Activated CD4-positive, alpha-beta T cell treated with anti-CD3 and anti-CD28 coated beads, Interleukin-2, amount 50 U/mL, for 48 hours (primary cell): ENCODE results near the gene SCAMP4.
A peak's percentile ranks its signal among the peaks of the same experiment; 100 is the strongest.

Source experiments
- DNase-seq, 2 experiments: peaks; one replicate each; pipeline ENCODE4 v3.0.0-alpha.2; 2020

Gene SCAMP4

DNA sequence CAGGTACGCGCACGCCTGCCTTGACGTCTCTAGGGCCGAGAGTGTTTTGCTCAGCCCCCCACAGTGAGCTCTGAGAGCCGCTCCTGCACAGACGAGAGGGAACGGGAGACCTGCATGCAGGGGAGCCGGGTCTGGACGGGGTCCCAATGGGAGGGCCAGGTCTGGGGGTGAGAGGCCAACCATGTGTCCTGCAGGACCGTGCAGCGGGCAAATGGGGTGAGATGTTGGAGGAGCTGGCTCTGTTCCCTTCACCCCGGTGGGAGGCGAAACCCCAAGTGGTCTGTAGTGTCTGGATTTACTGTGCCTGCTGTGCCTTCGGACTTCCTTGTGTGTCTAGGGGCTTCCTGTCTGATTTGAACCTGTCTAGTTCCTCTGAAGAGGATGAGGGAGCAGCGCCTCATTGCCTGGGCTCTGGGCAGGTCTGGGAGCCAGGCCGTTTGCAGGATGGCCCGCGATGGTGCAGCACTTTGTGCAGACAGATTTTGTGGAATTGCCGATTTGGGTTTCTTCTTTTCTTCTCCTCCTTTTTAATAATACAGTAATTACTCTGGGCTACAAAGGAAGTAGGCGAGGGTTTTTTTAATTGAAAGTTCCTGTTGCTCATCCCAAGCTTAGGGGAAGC is 37.8 kb downstream of the SCAMP4 start:
- DNase-seq = no peak

GRCh38 chr19:1943661-1944087 is 38.5 kb downstream of the SCAMP4 start:
- DNase-seq = no peak

- no peak for DNase-seq
Observed at GRCh38 chr19:1944088-1944915, 39.1 kb downstream of the SCAMP4 start.

DNA sequence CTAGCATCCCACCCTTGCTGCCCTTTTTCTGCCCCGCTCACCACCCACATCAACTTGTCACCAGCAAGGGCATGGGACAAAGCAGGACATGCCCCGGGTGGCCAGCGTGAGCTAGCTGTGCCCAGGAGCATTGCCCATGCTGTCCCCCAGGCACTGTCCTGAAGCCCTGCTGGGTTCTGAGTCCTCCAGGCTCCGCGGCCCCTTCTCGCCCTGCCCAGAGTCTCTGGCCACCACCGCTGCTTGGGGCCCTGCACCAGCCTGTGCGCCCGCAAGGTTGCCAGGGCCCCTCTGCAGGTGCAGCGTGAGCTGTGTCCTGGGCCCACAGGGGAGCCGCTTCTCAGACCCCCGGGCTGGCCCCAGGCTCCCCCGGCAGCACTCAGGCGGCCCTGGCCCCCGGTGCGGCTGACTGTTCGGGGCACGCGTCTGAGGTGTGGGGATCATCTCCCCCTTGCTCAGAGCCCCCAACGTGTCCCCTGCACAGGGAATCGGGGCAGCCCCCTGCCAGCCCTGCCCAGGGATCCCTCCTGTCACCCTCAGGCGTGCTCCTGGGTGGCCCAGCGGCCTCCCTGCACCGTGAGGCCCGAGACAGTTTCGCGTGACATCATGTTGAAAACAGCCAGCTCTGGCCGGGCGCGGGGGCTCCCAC is 39.8 kb downstream of the SCAMP4 start:
- no peak for DNase-seq

DNA sequence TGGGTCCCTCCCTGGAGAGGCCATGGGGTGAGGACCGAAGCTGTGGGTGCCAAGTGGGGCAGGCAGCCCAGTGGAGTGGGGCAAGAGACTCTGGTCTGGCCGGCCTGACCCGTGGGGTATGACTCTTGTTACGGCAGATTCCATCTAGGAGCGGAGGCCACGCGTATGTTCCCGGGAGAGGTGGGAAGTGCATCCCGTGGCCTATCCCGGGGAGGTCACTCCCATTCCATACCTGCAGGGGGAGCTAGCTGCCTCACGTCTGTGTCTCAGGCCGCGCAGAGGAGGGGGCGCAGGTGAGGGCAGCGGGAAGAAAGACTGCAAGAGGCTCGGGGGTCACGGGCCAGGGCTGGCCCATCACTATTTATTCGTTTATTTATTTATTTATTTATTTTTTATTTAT is 40.7 kb downstream of the SCAMP4 start:
- peak; percentile 38 to 39 for DNase-seq

DNA sequence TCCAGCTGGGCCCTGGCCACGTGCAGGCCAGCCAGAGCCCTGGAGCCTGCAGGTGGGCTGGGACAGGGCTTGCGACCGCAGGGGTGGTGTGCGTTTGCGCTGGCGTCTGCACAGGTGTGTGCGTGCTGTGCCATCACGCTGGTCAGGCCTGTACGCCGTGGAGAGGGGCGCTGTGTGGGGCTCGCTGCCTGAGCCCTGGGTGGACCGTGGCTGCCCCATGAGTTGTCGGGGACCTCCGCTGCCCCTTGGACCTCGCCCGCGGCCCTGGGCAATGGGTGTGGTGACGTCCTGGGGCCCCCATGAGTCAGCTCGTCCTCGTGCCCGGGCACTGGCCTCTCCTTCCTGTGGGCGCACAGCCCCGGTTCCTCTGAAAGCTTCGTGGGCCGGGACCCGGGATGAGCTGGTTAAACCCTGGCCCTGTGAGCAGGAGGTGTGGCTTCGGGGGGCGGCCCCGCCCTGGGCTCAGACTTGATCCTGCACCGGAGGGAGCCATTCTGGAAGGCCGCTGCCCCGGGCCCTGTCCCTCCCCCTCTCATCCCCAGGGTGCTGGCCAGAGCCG is 42.5 kb downstream of the SCAMP4 start:
- DNase-seq = no peak

- DNase-seq = no peak
Observed at GRCh38 chr19:1949304-1950101, 44.3 kb downstream of the SCAMP4 start.

DNA sequence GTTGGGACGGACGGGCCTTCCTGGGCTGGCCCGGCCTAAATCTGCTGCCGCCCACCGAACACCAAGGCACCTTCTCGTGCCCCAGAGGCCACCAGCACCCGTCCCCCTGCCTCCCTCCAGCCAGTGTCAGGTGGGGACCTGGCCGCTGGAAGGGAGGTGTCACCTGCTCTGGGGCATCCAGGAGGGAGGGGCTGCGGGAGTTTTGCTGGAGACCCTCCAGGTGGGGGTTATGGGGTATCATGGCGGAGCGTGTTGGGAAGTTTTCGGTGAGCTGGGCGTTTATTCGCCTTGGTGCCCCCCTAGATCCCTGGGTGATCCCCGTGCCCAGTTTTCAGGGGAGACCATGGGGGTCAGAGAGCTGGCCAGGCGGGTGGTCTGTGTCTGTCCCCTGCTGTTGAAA is 45.4 kb downstream of the SCAMP4 start:
- DNase-seq = no peak

DNA sequence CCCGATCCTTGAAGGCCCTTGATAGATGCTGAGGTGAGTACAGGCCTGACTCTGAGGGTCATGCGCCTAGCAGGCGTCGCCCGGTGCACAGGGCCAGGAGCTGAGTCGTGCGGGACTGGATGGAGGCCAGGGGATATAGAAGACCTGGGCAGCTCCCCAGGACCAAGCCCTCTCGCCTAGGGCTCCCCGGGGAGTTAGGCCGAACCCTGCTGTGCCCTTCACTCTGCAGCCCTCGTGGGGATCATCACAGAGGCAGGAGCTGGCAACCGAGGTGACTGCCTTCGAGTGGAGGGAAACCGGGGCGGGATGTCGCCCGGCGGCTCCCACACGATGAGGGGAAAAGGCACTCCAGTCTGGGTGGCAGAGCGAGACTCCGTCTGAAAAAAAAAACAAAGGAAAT is 47.4 kb downstream of the SCAMP4 start:
- no peak for DNase-seq

GRCh38 chr19:1953037-1953436 is 47.8 kb downstream of the SCAMP4 start:
- no peak for DNase-seq

DNA sequence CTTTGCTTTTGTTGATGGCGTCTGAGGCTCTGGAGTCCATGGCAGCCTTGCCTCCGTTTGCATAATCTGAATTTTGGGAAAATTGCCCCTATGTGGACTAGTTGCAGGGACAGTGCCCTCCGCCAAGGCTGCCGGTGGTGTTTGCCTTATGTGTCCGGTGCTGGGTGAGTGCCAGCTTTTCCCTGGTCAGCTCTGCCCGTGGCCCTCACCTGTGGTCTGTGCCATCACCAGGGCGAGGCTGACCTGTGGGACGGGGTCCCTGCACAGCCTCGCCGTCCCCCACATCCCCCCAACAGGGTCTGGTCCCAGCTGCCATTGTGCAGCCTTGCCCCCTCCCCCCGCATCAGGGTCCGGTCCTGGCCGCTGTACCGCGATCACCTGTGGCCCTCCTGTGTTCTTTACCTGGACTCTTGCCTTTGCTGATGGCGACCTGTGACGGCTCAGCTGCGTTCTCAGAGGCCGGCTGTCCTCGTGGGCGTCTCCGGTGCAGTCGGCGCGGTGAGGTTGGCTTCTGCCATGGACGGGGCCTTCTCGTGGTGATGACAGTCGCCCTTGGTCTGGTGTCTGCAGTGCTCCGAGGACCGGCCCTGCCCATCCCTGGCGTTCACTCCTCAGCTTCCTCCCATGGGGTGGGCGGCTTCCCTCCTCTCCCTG is 48.4 kb downstream of the SCAMP4 start:
- DNase-seq = no peak

GRCh38 chr19:1954532-1954933 is 49.3 kb downstream of the SCAMP4 start:
- no peak for DNase-seq

DNA sequence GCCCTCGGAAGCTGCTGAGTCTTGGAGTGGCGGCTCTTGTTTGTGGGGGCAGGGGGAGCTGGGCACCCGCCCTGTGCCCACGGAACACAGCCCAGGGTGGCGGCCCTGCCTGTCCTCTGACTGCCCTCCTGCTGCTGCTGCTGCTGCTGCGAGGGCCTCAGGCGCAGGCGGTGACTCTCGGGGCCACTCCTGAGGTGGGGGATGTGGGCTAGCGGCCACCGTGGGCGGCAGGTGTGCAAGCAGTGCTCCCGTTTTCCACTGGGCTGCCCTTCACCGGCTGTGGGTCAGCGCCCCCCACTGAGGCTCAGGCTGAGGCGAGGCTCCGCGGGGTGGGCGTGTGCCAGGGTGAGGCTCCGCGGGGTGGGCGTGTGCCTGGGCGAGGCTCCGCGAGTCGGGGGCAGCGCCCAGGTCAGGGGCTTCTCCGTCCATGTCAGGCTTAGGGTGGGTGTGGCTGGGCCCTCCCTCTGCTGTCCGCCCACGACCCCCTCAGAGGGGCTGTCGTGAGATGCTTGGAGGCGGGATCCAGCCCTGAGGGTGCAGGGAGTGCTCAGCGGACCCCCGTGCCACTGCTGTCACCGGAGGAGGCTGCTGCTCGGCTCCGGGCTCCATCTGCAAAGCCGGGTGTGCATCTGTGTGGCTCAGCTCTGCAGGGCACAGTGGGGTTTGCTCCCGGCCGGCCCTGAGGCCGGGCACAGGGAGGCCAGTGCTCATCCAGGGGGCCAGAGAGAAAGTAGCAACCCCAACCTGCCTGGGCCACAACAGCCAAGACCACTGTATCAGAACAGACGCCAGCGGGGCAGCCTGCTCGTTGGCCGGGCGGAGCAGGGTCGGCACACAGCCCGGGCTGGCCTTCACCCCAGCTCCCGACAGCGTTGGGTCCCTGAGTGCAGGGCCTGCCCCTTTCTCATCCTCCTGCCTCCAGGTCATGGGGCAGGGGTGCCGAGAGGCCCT is 50.2 kb downstream of the SCAMP4 start:
- no peak for DNase-seq

DNA sequence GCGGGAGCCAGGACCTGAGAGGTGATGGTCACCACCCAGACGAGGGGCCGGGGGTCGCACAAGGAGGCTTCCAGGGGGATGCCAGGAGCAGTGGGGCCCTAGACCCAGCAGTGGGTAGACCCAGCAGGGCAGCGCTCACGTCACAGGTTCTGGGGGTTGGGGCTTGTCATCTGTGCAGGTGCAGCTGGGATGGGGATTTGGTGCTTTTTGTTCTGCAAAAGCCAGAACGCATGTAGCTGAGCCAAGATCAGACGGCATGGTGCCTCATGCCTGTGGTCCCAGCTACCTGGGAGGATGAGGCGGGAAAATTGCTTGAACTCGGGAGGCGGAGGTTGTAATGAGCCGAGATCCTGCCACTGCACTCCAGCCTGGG is 50.9 kb downstream of the SCAMP4 start:
- no peak for DNase-seq

DNA sequence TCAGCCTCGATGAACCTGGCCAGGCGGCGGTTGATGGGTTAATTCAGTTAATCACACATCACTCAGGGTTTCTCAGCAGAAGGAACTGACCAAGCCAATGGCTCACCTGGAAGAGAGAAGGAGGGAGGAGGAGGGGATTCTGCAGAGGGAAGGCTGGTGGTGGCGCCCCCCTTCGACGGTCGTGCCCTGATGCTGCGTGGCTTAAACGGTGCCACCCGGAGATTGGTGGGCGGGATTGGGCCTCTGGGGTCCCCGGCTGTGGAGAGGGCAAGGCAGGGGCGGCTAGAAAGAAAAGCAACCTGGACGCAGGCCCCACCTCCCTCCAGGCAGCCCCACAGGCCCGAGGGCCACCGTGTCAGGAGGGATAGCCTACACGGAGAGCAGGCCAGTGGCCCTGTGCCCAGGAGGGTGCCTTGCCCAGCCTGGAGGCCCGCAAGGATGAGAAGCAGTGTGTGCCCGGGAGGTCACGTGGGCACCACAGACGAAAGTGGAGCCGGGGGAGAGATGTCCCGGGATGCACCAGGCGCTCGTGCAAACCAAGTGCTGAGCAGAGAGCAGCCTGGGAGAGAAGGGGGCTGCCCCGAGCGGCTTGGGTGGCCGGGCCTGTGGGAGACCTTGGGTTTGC is 51.8 kb downstream of the SCAMP4 start:
- DNase-seq = no peak

DNA sequence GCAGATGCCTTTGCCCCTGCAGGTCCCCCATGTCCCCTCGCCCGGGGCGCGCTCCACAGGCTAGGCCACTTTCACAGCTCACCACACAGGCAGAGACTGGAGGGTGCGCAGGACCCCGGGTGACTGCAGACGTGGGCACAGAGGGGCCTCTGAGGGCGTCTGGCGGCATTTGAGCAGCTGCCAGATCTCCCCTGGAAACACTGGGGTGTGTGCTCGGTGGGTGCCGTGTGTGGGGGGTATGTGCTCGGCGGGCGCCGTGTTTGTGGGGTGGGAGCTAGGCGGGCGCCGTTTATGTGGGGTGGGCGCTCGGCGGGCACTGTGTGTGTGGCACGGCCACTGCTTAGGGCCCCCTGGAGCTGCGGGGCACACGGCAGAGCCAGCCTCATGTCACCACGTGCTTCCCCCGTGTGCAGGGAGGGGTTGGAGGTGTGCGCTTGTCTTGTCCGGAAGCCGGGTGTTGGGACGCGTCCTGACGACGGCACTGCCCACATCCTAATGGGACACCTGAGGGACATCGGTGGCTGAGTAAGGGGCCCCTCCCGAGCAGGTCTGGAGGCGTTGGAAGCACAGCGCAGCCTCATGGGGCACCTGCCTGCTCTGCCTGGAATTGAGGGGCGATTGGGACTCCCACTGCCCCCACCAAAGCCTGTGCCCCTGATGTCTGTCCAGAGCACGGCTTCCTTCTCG is 52.5 kb downstream of the SCAMP4 start:
- no peak for DNase-seq

DNA sequence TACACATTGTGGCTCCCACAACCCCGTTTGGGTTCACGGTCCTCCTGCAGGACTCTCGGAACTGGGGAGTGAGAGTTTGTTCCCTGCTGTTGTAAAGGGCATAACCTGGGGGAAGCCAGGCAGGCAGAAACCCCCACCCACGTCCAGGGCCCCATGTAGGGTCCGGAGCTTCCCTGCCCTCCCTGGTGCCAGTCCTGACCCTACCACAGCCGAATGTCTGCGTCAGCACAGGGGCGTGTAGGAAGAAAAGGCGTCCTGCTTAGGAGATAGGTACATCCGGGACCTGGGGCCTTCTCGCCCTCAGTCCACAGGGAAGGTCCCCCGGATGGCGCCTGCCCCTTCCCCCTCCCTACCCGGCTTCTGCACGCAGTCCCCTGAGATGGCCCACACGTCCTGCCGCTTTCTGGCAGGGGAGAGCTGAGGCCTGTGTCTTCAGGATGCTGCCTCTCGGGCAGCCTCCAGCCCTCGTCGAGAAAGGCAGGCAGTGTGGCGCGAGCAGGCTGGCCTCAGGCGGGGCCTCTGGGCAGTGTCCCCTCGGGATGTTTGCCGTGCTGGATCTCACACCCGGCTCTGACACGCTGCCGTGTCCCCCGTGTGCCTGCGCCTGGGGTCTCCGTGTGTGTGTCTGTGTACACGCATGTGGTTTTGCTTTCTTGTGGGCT is 54.9 kb downstream of the SCAMP4 start:
- no peak for DNase-seq

- no peak for DNase-seq
Observed at GRCh38 chr19:1961000-1961883, 56.0 kb downstream of the SCAMP4 start.
